ENCODE measurements around the gene PLVAP. TPM values are rescaled to one million over a fixed set of nuclear protein-coding genes. Genes with fewer than 3 reads are reported as not detected.
A peak's percentile ranks its signal among the peaks of the same experiment; 100 is the strongest.

PLVAP gene
- total RNA-seq, 1 donor from 2014 or later, result 0.08 TPM

GRCh38 chr19:17341386-17341785 is 35.8 kb downstream of the PLVAP start:
- intact Hi-C loops (cut with micrococcal nuclease), result no loop called here
- Mint-ChIP-seq H3K27ac (no peak overlapping the region), H3K36me3 (ENCODE audit: low read depth) (peaks cover 2% of the 10 kb centered on the region), H3K9me3 (no peaks in the 10 kb centered on the region), H3K27me3 (ENCODE audit: insufficient read depth) (no peaks in the 10 kb centered on the region), H3K4me1 (ENCODE audit: low read depth) (peaks cover 6% of the 10 kb centered on the region), H3K4me3 (peak overlapping the region; percentile 15)
- no peak for DNase-seq (ENCODE audit: low spot score)

GRCh38 chr19:17340871-17341357 is 36.2 kb downstream of the PLVAP start:
- intact Hi-C loops (cut with micrococcal nuclease), result no loop called here
- H3K27ac Mint-ChIP-seq, result no peak overlapping the region
- DNase-seq (ENCODE audit: low spot score), result no peak
- H3K27me3 Mint-ChIP-seq (ENCODE audit: insufficient read depth), result no peaks in the 10 kb centered on the region
- H3K36me3 Mint-ChIP-seq (ENCODE audit: low read depth), result peaks cover 2% of the 10 kb centered on the region
- peaks cover under 1% of the 10 kb centered on the region for H3K4me1 Mint-ChIP-seq (ENCODE audit: low read depth)
- H3K9me3 Mint-ChIP-seq, result no peaks in the 10 kb centered on the region
- H3K4me3 Mint-ChIP-seq, result no peak overlapping the region

- intact Hi-C loops (cut with micrococcal nuclease), result no loop called here
- H3K27me3 Mint-ChIP-seq (ENCODE audit: insufficient read depth), result no peaks in the 10 kb centered on the region
These were observed 36.8 kb downstream of the PLVAP start for GRCh38 chr19:17340302-17340870.

GRCh38 chr19:17339088-17339741 is 37.9 kb downstream of the PLVAP start:
- Mint-ChIP-seq H3K27me3 (ENCODE audit: insufficient read depth) (no peaks in the 10 kb centered on the region), H3K4me1 (ENCODE audit: low read depth) (peaks cover 6% of the 10 kb centered on the region), H3K27ac (no peak overlapping the region), H3K36me3 (ENCODE audit: low read depth) (peaks cover 2% of the 10 kb centered on the region), H3K4me3 (peak overlapping the region; percentile 87), H3K9me3 (no peaks in the 10 kb centered on the region)
- intact Hi-C loops (cut with micrococcal nuclease), result no loop called here
- no peak for DNase-seq (ENCODE audit: low spot score)

More at GRCh38 chr19:17340302-17340870, 36.8 kb downstream of the PLVAP start:
- Mint-ChIP-seq H3K4me3 (no peak overlapping the region), H3K4me1 (ENCODE audit: low read depth) (peaks cover under 1% of the 10 kb centered on the region), H3K9me3 (no peaks in the 10 kb centered on the region), H3K36me3 (ENCODE audit: low read depth) (peaks cover 2% of the 10 kb centered on the region), H3K27ac (no peak overlapping the region)
- no peak for DNase-seq (ENCODE audit: low spot score)

- H3K9me3 Mint-ChIP-seq, result no peaks in the 10 kb centered on the region
- H3K27me3 Mint-ChIP-seq (ENCODE audit: insufficient read depth), result peaks cover 2% of the 10 kb centered on the region
- DNase-seq (ENCODE audit: low spot score), result no peak
- peaks cover 4% of the 10 kb centered on the region for H3K36me3 Mint-ChIP-seq (ENCODE audit: low read depth)
- H3K4me3 Mint-ChIP-seq, result peak overlapping the region; percentile 87
- intact Hi-C loops (cut with micrococcal nuclease), result no loop called here
- H3K27ac Mint-ChIP-seq, result peak overlapping the region; percentile 7
- peaks cover 12% of the 10 kb centered on the region for H3K4me1 Mint-ChIP-seq (ENCODE audit: low read depth)
These were observed 38.6 kb downstream of the PLVAP start for GRCh38 chr19:17338433-17339078.

GRCh38 chr19:17337675-17338432 is 39.3 kb downstream of the PLVAP start:
- peaks cover 2% of the 10 kb centered on the region for H3K27me3 Mint-ChIP-seq (ENCODE audit: insufficient read depth)
- peak overlapping the region; percentile 87 for H3K4me3 Mint-ChIP-seq
- H3K36me3 Mint-ChIP-seq (ENCODE audit: low read depth), result peaks cover 5% of the 10 kb centered on the region
- peaks cover 17% of the 10 kb centered on the region for H3K4me1 Mint-ChIP-seq (ENCODE audit: low read depth)
- no peaks in the 10 kb centered on the region for H3K9me3 Mint-ChIP-seq
- DNase-seq (ENCODE audit: low spot score), result peak; percentile 27
- intact Hi-C loops (cut with micrococcal nuclease), result loop anchor here (1.0 kb wide), 8 partner anchors 10 to 173 kb away; partner anchors contain the start of genes DDA1, MRPL34, OCEL1 and PGLS
- peak overlapping the region; percentile 88 for H3K27ac Mint-ChIP-seq

GRCh38 chr19:17336872-17337674 is 40.1 kb downstream of the PLVAP start, which contains the start of gene GTPBP3:
GTPBP3 (plus strand) TSS chr19:17337553; CDS start chr19:17337612, 59 bp downstream.
- H3K27me3 Mint-ChIP-seq (ENCODE audit: insufficient read depth), result peaks cover 2% of the 10 kb centered on the region
- intact Hi-C loops (cut with micrococcal nuclease), result loop anchor here (1.0 kb wide), 8 partner anchors 9 to 174 kb away; partner anchors contain the start of genes DDA1, MRPL34, OCEL1 and PGLS

GRCh38 chr19:17335575-17335974 is 41.6 kb downstream of the PLVAP start:
- DNase-seq (ENCODE audit: low spot score), result no peak
- no peaks in the 10 kb centered on the region for H3K9me3 Mint-ChIP-seq
- H3K4me3 Mint-ChIP-seq, result peak overlapping the region; percentile 70
- intact Hi-C loops (cut with micrococcal nuclease), result no loop called here
- H3K27ac Mint-ChIP-seq, result no peak overlapping the region
- H3K36me3 Mint-ChIP-seq (ENCODE audit: low read depth), result peaks cover 9% of the 10 kb centered on the region
- peaks cover 21% of the 10 kb centered on the region for H3K4me1 Mint-ChIP-seq (ENCODE audit: low read depth)
- peaks cover 6% of the 10 kb centered on the region for H3K27me3 Mint-ChIP-seq (ENCODE audit: insufficient read depth)

More at GRCh38 chr19:17336872-17337674, 40.1 kb downstream of the PLVAP start, which contains the start of gene GTPBP3:
- peaks cover 21% of the 10 kb centered on the region for H3K4me1 Mint-ChIP-seq (ENCODE audit: low read depth)
- peak; percentile 95 for DNase-seq (ENCODE audit: low spot score)
- H3K9me3 Mint-ChIP-seq, result no peaks in the 10 kb centered on the region
- peak within 1 kb of the TSS; percentile 87 for H3K4me3 Mint-ChIP-seq
- peaks cover 9% of the 10 kb centered on the region for H3K36me3 Mint-ChIP-seq (ENCODE audit: low read depth)
- H3K27ac Mint-ChIP-seq, result peak within 1 kb of the TSS; percentile 88

- peak within 1 kb of the TSS; percentile 87 for H3K4me3 Mint-ChIP-seq
- H3K9me3 Mint-ChIP-seq, result no peaks in the 10 kb centered on the region
- peak; percentile 94 for DNase-seq (ENCODE audit: low spot score)
- peaks cover 9% of the 10 kb centered on the region for H3K36me3 Mint-ChIP-seq (ENCODE audit: low read depth)
- peaks cover 9% of the 10 kb centered on the region for H3K27me3 Mint-ChIP-seq (ENCODE audit: insufficient read depth)
- intact Hi-C loops (cut with micrococcal nuclease), result loop anchor here (1.0 kb wide), 2 partner anchors 67 to 71 kb away; partner anchors contain the start of genes BABAM1 and BST2
- H3K27ac Mint-ChIP-seq, result peak within 1 kb of the TSS; percentile 76
- H3K4me1 Mint-ChIP-seq (ENCODE audit: low read depth), result peaks cover 21% of the 10 kb centered on the region
These were observed 42.4 kb downstream of the PLVAP start, which contains the start of gene ANO8 for GRCh38 chr19:17334414-17335409. ANO8 (minus strand) TSS chr19:17334855; CDS start chr19:17334670, 185 bp downstream.

- intact Hi-C loops (cut with micrococcal nuclease), result loop anchor here (1.0 kb wide), 2 partner anchors 67 to 71 kb away; partner anchors contain the start of genes BABAM1 and BST2
These were observed 43.3 kb downstream of the PLVAP start for GRCh38 chr19:17333611-17334413.

More at GRCh38 chr19:17333611-17334413, 43.3 kb downstream of the PLVAP start:
- Mint-ChIP-seq H3K27me3 (ENCODE audit: insufficient read depth) (peaks cover 10% of the 10 kb centered on the region), H3K4me3 (peak overlapping the region; percentile 87), H3K36me3 (ENCODE audit: low read depth) (peaks cover 7% of the 10 kb centered on the region), H3K9me3 (no peaks in the 10 kb centered on the region), H3K4me1 (ENCODE audit: low read depth) (peaks cover 21% of the 10 kb centered on the region), H3K27ac (peak overlapping the region; percentile 76)
- peak; percentile 73 for DNase-seq (ENCODE audit: low spot score)
